Ascending aorta (tissue), 2 donors: ENCODE data around the gene FAM167B. TPM values are rescaled to one million over a fixed set of nuclear protein-coding genes. Genes with fewer than 3 reads are reported as not detected.

Experiments
- DNase-seq, 2 donors: peaks; one replicate each; pipeline ENCODE4 v3.0.0-alpha.2; 2019; ENCODE audit warnings: low spot score in 2 of 2
- H3K27ac ChIP-seq, 2 donors: fragments of 200-600 bp; sonication (generic); one replicate each; pipeline ENCODE4 v1.5.1; 2016 to 2017; ENCODE audit warnings: mild to moderate bottlenecking in 1 of 2
- H3K27me3 ChIP-seq: fragments of 200-600 bp; sonication (generic); one replicate; pipeline ENCODE4 v1.5.1; 2017
- H3K36me3 ChIP-seq, 2 donors: fragments of 200-600 bp; sonication (generic); one replicate each; pipeline ENCODE4 v1.5.1; 2016
- H3K4me1 ChIP-seq, 2 donors: fragments of 200-600 bp; sonication (generic); one replicate each; pipeline ENCODE4 v1.5.1; 2016 to 2017; ENCODE audit warnings: mild to moderate bottlenecking in 1 of 2
- H3K4me3 ChIP-seq, 2 donors: fragments of 200-600 bp; sonication (generic); one replicate each; pipeline ENCODE4 v1.5.1; 2016 to 2017; ENCODE audit warnings: mild to moderate bottlenecking in 1 of 2
- H3K9me3 ChIP-seq, 2 donors: fragments of 200-600 bp; sonication (generic); one replicate each; pipeline ENCODE4 v1.5.1; 2016
- intact Hi-C: fragments of 100-400 bp; cut with DNase I; formaldehyde crosslinking; loops from one replicate; pipeline ENCODE4 v1.15.1; 2023
- total RNA-seq: library from RNA; depleted of rRNA; stranded (reverse); fragments of >200 nt; gene quantifications from one replicate; pipeline ENCODE4 v1.1.0, GENCODE V29; 2016
- TF ChIP-seq, protein P1 (sequence below), 3 experiments: fragments of 200-600 bp in 2 of 3; fragments of 450-650 bp in 1 of 3; sonication (generic) in 2 of 3; IDR thresholded peaks; one replicate each; pipeline ENCODE4 v1.5.1; 2016 to 2019; ENCODE audit warnings: antibody characterized with exemption in 3 of 3, mild to moderate bottlenecking in 1 of 3, moderate library complexity in 1 of 3

Gene FAM167B
- total RNA-seq, 1 donor from 2014 or later, result 26.1 TPM

DNA sequence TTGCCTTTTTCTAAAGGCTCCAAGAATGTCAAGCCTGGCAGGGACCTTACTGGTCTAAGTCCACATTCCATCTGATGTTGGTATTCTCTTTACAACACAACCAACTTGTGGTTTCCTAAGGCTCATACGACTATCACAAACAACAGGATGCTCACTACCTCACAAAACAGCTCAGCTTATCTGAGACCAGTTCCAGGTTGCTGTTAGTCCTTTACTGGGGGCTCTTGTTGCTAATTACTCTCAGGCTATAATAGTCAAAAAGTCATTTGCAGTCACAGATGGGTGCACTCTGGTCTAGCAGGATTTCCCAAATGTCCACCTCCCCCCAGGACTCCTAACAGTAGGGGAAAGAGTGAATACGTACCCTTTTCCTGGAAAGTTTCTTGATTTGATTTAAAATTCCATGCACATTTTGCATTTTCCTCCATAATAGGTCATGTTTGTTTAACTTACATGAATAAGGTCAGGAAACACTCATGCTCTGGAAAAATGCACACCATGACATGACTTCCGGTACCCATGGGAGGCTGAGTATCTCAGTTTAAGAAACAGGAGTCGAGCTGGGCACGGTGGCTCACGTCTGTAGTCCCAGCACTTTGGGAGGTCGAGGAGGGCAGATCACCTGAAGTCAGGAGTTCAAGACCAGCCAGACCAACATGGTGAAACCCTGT lies 20.0 kb downstream of the FAM167B start:
- DNase-seq, result no peak
- no peaks in the 10 kb centered on the region for H3K9me3 ChIP-seq
- H3K27me3 ChIP-seq, result no peaks in the 10 kb centered on the region
- no peak overlapping the region for H3K4me3 ChIP-seq
- TF ChIP-seq, protein P1, sequence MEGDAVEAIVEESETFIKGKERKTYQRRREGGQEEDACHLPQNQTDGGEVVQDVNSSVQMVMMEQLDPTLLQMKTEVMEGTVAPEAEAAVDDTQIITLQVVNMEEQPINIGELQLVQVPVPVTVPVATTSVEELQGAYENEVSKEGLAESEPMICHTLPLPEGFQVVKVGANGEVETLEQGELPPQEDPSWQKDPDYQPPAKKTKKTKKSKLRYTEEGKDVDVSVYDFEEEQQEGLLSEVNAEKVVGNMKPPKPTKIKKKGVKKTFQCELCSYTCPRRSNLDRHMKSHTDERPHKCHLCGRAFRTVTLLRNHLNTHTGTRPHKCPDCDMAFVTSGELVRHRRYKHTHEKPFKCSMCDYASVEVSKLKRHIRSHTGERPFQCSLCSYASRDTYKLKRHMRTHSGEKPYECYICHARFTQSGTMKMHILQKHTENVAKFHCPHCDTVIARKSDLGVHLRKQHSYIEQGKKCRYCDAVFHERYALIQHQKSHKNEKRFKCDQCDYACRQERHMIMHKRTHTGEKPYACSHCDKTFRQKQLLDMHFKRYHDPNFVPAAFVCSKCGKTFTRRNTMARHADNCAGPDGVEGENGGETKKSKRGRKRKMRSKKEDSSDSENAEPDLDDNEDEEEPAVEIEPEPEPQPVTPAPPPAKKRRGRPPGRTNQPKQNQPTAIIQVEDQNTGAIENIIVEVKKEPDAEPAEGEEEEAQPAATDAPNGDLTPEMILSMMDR (IDR thresholded peaks at IDR 0.05), result no peak
- no peaks in the 10 kb centered on the region for H3K36me3 ChIP-seq
- H3K27ac ChIP-seq, result no peak overlapping the region
- H3K4me1 ChIP-seq, result peaks cover 0 to 2% of the 10 kb centered on the region in 2 donors
- intact Hi-C loops, result loop anchor here (1.0 kb wide), 1 partner anchor 45 kb away; the partner anchor contains the start of genes EIF3I and TMEM234

DNA sequence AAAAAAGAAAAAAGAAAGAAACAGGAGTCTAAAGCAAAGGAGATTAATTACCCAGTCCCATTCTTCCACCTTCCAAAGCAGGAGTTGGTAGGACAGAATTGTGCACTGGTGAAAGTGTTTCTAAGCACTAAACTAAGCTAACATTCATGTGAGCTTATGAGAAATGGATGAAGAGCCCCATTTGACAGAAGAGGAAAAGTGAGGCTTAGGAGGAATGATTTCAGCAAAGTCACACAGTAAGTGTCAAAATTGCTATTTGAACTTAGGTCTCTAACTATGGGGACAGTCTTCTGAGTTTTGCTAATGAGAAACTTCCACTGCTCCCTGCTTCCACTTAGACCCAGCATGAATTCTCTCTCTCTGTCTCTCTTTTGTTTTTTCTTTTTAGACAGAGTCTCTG lies 22.7 kb downstream of the FAM167B start:
- Histone ChIP-seq H3K27ac (no peak overlapping the region), H3K4me1 (peaks cover 0 to 2% of the 10 kb centered on the region in 2 donors), H3K36me3 (no peaks in the 10 kb centered on the region), H3K9me3 (no peaks in the 10 kb centered on the region), H3K4me3 (no peak overlapping the region), H3K27me3 (no peaks in the 10 kb centered on the region)
- DNase-seq, result no peak
- TF ChIP-seq, protein P1 (IDR thresholded peaks at IDR 0.05), result no peak
- intact Hi-C loops, result no loop called here

DNA sequence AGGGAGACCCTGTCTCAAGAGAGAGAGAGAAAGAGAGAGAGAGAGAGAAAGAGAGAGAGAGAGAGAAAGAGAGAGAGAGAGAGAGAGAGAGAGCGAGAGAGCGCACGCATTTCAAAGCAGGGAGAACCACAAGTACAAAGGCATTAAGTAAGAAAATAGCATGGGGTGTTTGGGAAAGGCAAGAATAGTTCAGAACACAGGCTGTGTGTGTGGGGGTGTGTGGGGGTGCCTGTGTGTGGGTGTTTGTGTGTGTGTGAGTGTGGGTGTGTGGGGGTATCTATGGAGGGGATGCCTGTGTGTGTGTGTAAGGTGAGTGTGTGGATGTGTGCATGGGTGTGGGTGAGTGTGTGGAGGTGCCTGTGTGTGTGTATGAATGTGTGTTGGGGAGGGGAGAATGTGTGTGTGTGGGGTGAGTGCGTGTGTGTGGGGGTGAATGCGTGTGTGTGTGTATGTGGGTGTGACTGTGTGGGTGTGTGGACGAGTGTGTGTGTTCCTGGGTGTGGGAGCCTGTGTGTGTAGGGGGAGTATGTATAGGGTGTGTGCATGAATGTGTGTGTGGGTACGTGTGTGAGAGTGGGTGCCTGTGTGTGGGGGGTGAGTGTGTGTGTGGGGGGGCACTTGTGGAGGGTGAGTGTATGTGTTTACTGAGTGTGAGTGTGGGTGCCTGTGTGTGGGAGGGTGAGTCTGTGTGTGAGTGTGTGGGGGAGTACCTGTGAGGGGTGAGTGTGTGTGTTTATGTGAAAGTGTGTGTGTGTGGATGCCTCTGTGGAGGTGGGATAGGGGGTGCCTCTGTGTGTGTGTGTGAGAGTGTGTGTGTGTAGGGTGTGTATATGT lies 25.8 kb downstream of the FAM167B start:
- Histone ChIP-seq H3K4me3 (no peak overlapping the region), H3K27ac (no peak overlapping the region), H3K9me3 (no peaks in the 10 kb centered on the region), H3K36me3 (no peaks in the 10 kb centered on the region), H3K4me1 (no peaks in the 10 kb centered on the region), H3K27me3 (no peaks in the 10 kb centered on the region)
- intact Hi-C loops, result no loop called here
- no peak for DNase-seq
- TF ChIP-seq, protein P1 (IDR thresholded peaks at IDR 0.05), result no peak

DNA sequence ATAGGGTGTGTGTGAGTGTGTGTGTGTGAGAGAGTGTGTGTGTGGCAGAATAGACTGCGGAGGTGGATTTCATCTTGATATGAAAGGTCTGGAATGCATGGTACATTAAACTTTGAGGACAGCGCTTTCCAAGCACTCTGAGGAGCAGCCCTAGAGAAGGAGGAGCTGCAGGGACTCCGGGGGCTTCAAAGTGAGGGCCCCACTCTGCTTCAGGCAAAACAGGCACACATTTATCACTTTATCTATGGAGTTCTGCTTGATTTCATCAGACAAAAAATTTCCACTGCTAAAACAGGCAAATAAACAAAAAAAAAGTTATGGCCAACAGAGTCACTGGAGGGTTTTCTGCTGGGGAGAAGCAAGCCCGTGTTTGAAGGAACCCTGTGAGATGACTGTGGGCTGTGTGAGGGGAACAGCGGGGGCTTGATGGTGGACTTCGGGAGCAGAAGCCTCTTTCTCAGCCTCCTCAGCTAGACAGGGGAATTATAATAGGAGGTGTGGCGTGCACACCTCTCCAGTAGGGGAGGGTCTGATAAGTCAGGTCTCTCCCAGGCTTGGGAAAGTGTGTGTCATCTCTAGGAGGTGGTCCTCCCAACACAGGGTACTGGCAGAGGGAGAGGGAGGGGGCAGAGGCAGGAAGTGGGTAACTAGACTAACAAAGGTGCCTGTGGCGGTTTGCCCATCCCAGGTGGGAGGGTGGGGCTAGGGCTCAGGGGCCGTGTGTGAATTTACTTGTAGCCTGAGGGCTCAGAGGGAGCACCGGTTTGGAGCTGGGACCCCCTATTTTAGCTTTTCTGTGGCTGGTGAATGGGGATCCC lies 26.6 kb downstream of the FAM167B start:
- H3K27me3 ChIP-seq, result no peaks in the 10 kb centered on the region

More for the DNA sequence above, 26.6 kb downstream of the FAM167B start:
- Histone ChIP-seq H3K36me3 (no peaks in the 10 kb centered on the region), H3K9me3 (no peaks in the 10 kb centered on the region), H3K27ac (no peak overlapping the region), H3K4me3 (no peak overlapping the region), H3K4me1 (no peaks in the 10 kb centered on the region)
- DNase-seq, result no peak
- intact Hi-C loops, result no loop called here
- TF ChIP-seq, protein P1 (IDR thresholded peaks at IDR 0.05), result no peak
